Fibroblast of lung (primary cell): Measurements from ENCODE around the gene MEGF10. TPM values are rescaled to one million over a fixed set of nuclear protein-coding genes. Genes with fewer than 3 reads are reported as not detected.

ENCODE experiments used
- DNase-seq, 2 donors: peaks; one replicate each; pipeline versions ENCODE4 v3.0.0 to v3.0.0-alpha.2; 2010; ENCODE audit warnings: low read depth in 2 of 2
- H2AFZ ChIP-seq: 2 replicates; pipeline ENCODE4 v1.5.1; 2012; ENCODE audit warnings: low read length, control low read depth, inconsistent platforms
- H3K27ac ChIP-seq: 2 replicates; pipeline ENCODE4 v1.5.1; 2011; ENCODE audit warnings: low read length, control low read depth; ENCODE audit not compliant: insufficient read depth
- H3K27me3 ChIP-seq: 2 replicates; pipeline ENCODE4 v1.5.1; 2011; ENCODE audit warnings: mild to moderate bottlenecking, low read length; ENCODE audit not compliant: control insufficient read depth, insufficient read depth
- H3K36me3 ChIP-seq: 2 replicates; pipeline ENCODE4 v1.5.1; 2011; ENCODE audit warnings: low read length; ENCODE audit not compliant: control insufficient read depth, insufficient read depth
- H3K4me1 ChIP-seq: 2 replicates; pipeline ENCODE4 v1.5.1; 2011; ENCODE audit warnings: low read length; ENCODE audit not compliant: control insufficient read depth, insufficient read depth; ENCODE audit errors: extremely low read depth
- H3K4me2 ChIP-seq: 2 replicates; pipeline ENCODE4 v1.5.1; 2011; ENCODE audit warnings: low read length, control low read depth; ENCODE audit not compliant: insufficient read depth; ENCODE audit errors: extremely low read depth
- H3K4me3 ChIP-seq, 4 experiments: fragments of 200-600 bp in 1 of 4; sonication (generic) in 1 of 4; replicated peaks in 1 of 4; 2 replicates each; pipeline ENCODE4 v1.5.1; 2011 to 2016; ENCODE audit warnings: low read length in 4 of 4, low read depth in 3 of 4, mild to moderate bottlenecking in 3 of 4, control low read depth in 2 of 4, inconsistent platforms in 1 of 4, mixed read lengths in 1 of 4; ENCODE audit not compliant: insufficient read depth in 1 of 4; ENCODE audit errors: control extremely low read depth in 1 of 4
- H3K79me2 ChIP-seq: 2 replicates; pipeline ENCODE4 v1.5.1; 2012; ENCODE audit warnings: mild to moderate bottlenecking, low read length, inconsistent platforms; ENCODE audit not compliant: control insufficient read depth, insufficient read depth
- H3K9ac ChIP-seq: 2 replicates; pipeline ENCODE4 v1.5.1; 2011; ENCODE audit warnings: mild to moderate bottlenecking, low read length, control low read depth; ENCODE audit not compliant: insufficient read depth
- H3K9me3 ChIP-seq: 2 replicates; pipeline ENCODE4 v1.5.1; 2012; ENCODE audit warnings: low read depth, low read length; ENCODE audit not compliant: control insufficient read depth, insufficient read depth
- H4K20me1 ChIP-seq: 2 replicates; pipeline ENCODE4 v1.5.1; 2011; ENCODE audit warnings: low read length; ENCODE audit not compliant: control insufficient read depth, insufficient read depth; ENCODE audit errors: extremely low read depth
- EZH2 ChIP-seq: IDR thresholded peaks from 2 replicates; pipeline ENCODE4 v1.5.1; 2012; ENCODE audit warnings: low read length, control low read depth, mild to moderate bottlenecking; ENCODE audit errors: missing control alignments
- polyA plus RNA-seq, 2 donors: library from polyadenylated mRNA; depleted of rRNA in 1 of 2; stranded (reverse) in 1 of 2; unstranded in 1 of 2; fragments of >200 nt; gene quantifications; 2 replicates each; pipeline ENCODE4 v1.2.1, GENCODE V29; 2011 to 2012; ENCODE audit warnings: missing spikeins in 1 of 2
- total RNA-seq: library from RNA; depleted of rRNA; stranded (reverse); fragments of >200 nt; gene quantifications from 2 replicates; pipeline ENCODE4 v1.2.1, GENCODE V29; 2014
- TF ChIP-seq, protein P1 (sequence below), 2 donors: IDR thresholded peaks in 1 of 2; conservative IDR thresholded peaks in 1 of 2; 1 replicate in 1 of 2; 2 replicates in 1 of 2; pipeline ENCODE4 v1.5.1; 2011 to 2012; ENCODE audit warnings: low read length in 2 of 2, control low read depth in 1 of 2, inconsistent platforms in 1 of 2, low read depth in 1 of 2, mild to moderate bottlenecking in 1 of 2

MEGF10 gene
- total and polyA plus RNA-seq, 2 donors (not counting 1 experiment from before 2014, with no cell fraction given), result under 0.01 to 0.02 TPM

DNA sequence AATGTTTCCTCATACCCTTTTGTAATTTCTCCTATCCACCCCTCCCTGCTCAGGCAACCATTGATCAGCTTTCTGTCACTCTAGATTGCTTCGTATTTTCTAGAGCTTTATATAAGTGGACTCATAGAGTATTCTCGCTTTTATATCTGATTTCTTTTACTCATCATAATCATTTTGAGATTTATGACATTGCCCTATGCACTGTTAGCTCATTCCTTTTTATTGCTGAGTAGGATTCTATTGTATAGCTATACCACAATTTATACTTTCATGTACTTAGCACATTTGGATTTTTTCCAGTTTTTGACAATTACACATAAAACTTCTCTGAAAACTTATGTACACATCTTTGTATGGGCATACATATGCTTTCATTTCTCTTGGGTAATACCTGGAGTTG is 68.9 kb downstream of the MEGF10 start:
- no peaks in the 10 kb centered on the region for H3K27me3 ChIP-seq
- H3K9me3 ChIP-seq, result no peaks in the 10 kb centered on the region
- no peaks in the 10 kb centered on the region for H3K79me2 ChIP-seq
- no peak overlapping the region for H3K27ac ChIP-seq
- H3K36me3 ChIP-seq, result no peaks in the 10 kb centered on the region
- H3K4me1 ChIP-seq, result no peaks in the 10 kb centered on the region
- TF ChIP-seq EZH2, result no peak
- TF ChIP-seq, protein P1, sequence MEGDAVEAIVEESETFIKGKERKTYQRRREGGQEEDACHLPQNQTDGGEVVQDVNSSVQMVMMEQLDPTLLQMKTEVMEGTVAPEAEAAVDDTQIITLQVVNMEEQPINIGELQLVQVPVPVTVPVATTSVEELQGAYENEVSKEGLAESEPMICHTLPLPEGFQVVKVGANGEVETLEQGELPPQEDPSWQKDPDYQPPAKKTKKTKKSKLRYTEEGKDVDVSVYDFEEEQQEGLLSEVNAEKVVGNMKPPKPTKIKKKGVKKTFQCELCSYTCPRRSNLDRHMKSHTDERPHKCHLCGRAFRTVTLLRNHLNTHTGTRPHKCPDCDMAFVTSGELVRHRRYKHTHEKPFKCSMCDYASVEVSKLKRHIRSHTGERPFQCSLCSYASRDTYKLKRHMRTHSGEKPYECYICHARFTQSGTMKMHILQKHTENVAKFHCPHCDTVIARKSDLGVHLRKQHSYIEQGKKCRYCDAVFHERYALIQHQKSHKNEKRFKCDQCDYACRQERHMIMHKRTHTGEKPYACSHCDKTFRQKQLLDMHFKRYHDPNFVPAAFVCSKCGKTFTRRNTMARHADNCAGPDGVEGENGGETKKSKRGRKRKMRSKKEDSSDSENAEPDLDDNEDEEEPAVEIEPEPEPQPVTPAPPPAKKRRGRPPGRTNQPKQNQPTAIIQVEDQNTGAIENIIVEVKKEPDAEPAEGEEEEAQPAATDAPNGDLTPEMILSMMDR (conservative IDR thresholded peaks at IDR 0.05 in 1 of 2, IDR thresholded peaks at IDR 0.05 in 1 of 2; ENCODE audit: low read depth in 1 of 2, low read length in 2 of 2), result no peak
- H2AFZ ChIP-seq, result no peak overlapping the region
- DNase-seq, result no peak
- H4K20me1 ChIP-seq, result no peaks in the 10 kb centered on the region
- H3K4me2 ChIP-seq, result no peak overlapping the region
- no peak overlapping the region for H3K9ac ChIP-seq
- H3K4me3 ChIP-seq, result no peak overlapping the region

DNA sequence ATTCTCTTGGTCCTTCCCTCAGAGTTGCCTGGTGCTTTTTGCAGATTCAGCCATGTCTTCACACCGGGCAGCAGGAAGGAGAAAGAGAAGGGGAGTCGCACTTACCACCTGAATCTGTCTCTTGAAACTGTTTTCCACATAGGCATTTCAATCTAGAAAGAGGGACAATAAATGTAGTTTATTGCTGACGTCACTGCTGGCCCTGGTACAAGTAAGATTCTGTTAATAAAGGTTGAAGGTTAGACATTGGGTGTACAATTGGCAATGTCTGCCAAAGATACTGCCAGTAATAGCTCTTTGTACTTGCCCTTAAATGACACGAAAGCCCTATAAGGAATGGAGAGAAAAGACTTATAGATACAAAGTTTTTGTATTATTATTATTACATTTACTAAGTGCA is 72.8 kb downstream of the MEGF10 start:
- Histone ChIP-seq H4K20me1 (no peaks in the 10 kb centered on the region), H3K79me2 (no peaks in the 10 kb centered on the region), H3K9me3 (no peaks in the 10 kb centered on the region), H3K27ac (no peak overlapping the region), H3K27me3 (no peaks in the 10 kb centered on the region), H3K4me3 (no peak overlapping the region), H3K4me1 (no peaks in the 10 kb centered on the region), H3K4me2 (no peak overlapping the region), H2AFZ (no peak overlapping the region), H3K36me3 (no peaks in the 10 kb centered on the region), H3K9ac (no peak overlapping the region)
- TF ChIP-seq EZH2, result no peak
- TF ChIP-seq, protein P1 (conservative IDR thresholded peaks at IDR 0.05 in 1 of 2, IDR thresholded peaks at IDR 0.05 in 1 of 2; ENCODE audit: low read depth in 1 of 2, low read length in 2 of 2), result no peak
- no peak for DNase-seq

DNA sequence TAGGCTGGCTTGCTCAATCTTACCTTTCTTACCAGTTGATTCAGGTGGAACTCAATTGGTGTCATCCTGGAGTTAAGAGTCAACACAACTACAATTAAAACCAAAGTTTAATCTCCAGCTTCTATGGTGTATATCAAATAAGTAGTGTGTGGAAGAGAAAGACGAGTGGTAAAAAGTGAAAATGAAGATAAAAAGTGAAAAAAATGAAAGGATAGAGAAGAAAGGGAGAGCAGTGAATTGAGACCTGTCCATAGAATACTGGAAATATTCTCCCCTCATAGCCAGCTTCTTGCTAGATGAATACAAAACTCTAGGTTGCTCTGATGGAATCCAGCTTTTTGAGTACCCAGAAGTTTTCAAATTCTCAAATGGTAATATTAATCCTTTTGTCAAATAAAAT is 76.4 kb downstream of the MEGF10 start:
- Histone ChIP-seq H3K4me1 (no peaks in the 10 kb centered on the region), H3K27ac (no peak overlapping the region)

More for the DNA sequence above, 76.4 kb downstream of the MEGF10 start:
- H3K36me3 ChIP-seq, result no peaks in the 10 kb centered on the region
- H4K20me1 ChIP-seq, result no peaks in the 10 kb centered on the region
- no peak overlapping the region for H3K4me3 ChIP-seq
- no peak overlapping the region for H3K4me2 ChIP-seq
- no peaks in the 10 kb centered on the region for H3K9me3 ChIP-seq
- H3K9ac ChIP-seq, result no peak overlapping the region
- H3K79me2 ChIP-seq, result no peaks in the 10 kb centered on the region
- no peak for DNase-seq
- no peak overlapping the region for H2AFZ ChIP-seq
- no peak for TF ChIP-seq EZH2
- TF ChIP-seq, protein P1 (conservative IDR thresholded peaks at IDR 0.05 in 1 of 2, IDR thresholded peaks at IDR 0.05 in 1 of 2; ENCODE audit: low read depth in 1 of 2, low read length in 2 of 2), result no peak
- H3K27me3 ChIP-seq, result no peaks in the 10 kb centered on the region
